ENCODE measurements around the gene MVB12A. TPM values are rescaled to one million over a fixed set of nuclear protein-coding genes. Genes with fewer than 3 reads are reported as not detected.

Gene MVB12A
- total RNA-seq (2014; rRNA removed; shearing (Covaris generic)) = 68.3 and 73.9 TPM in 2 replicates
- 49.6 and 55.3 TPM in 2 replicates for polyA plus RNA-seq (2016; fragmentation: Nextera tagmentation; extraction: Ambion mirVana)

- in situ Hi-C loops (cut with MboI) = no loop called here
- Histone ChIP-seq H3K9ac (peak within 1 kb of the TSS; percentile 79), H3F3A (ENCODE audit: insufficient read depth) (0 out of 2 replicates have a peak, but pooled peaks cover 8% of the 10 kb centered on the region), H2AFZ (peak within 1 kb of the TSS; percentile 96), H3K27me3 (replicated peaks; ENCODE audit: insufficient read depth) (no peaks in the 10 kb centered on the region; the same call in 1 of the 2 replicates), H3K4me3 (peak within 1 kb of the TSS; percentile 81), H3K79me2 (ENCODE audit: insufficient read depth) (no peaks in the 10 kb centered on the region), H3K9me2 (ENCODE audit: insufficient read depth) (no peaks in the 10 kb centered on the region), H3K36me3 (ENCODE audit: low read depth) (no peaks in the 10 kb centered on the region), H3K9me3 (ENCODE audit: low read depth) (no peaks in the 10 kb centered on the region), H4K20me1 (ENCODE audit: insufficient read depth) (no peaks in the 10 kb centered on the region), H3K4me2 (ENCODE audit: unreplicated experiment) (peak within 1 kb of the TSS; percentile 82), H3K27ac (peak within 1 kb of the TSS; percentile 85), H3K4me1 (ENCODE audit: insufficient read depth) (peaks cover 3% of the 10 kb centered on the region; the same call in 1 of the 2 replicates)
- WGBS, 2 experiments (ENCODE audit: low coverage in 1 of 2, low lambda C conversion rate in 2 of 2, missing lambda C conversion rate in 2 of 2) = 2 to 3% methylated on average over 67 to 69 of the region's 85 CpGs
- DNase-seq = peak; percentile 99
- no peak for TF ChIP-seq EZH2phosphoT487 (IDR thresholded peaks at IDR 0.05; ENCODE audit: insufficient read depth, low read depth)
- no peak for TF ChIP-seq EZH2 (IDR thresholded peaks at IDR 0.05; ENCODE audit: insufficient read depth, poor library complexity, severe bottlenecking)
Measured at GRCh38 chr19:17419621-17420474, at the start of gene MVB12A. TSS of gene MVB12A (plus strand) at chr19:17420047. CDS start at chr19:17420136, 89 bp downstream.

- H3F3A ChIP-seq (ENCODE audit: insufficient read depth) = no peaks in the 10 kb centered on the region
- no peak within 1 kb of the TSS for H3K27ac ChIP-seq
- no peak within 1 kb of the TSS for H3K4me3 ChIP-seq
- H3K4me2 ChIP-seq (ENCODE audit: unreplicated experiment) = no peak within 1 kb of the TSS
- H3K9ac ChIP-seq = no peak within 1 kb of the TSS
- no peaks in the 10 kb centered on the region for H3K9me3 ChIP-seq (ENCODE audit: low read depth)
- H4K20me1 ChIP-seq (ENCODE audit: insufficient read depth) = no peaks in the 10 kb centered on the region
- DNase-seq = no peak
- H2AFZ ChIP-seq = no peak within 1 kb of the TSS
- no peaks in the 10 kb centered on the region for H3K4me1 ChIP-seq (ENCODE audit: insufficient read depth)
- H3K9me2 ChIP-seq (ENCODE audit: insufficient read depth) = no peaks in the 10 kb centered on the region
- TF ChIP-seq EZH2phosphoT487 (IDR thresholded peaks at IDR 0.05; ENCODE audit: insufficient read depth, low read depth) = no peak
- no peak for TF ChIP-seq EZH2 (IDR thresholded peaks at IDR 0.05; ENCODE audit: insufficient read depth, poor library complexity, severe bottlenecking)
- H3K79me2 ChIP-seq (ENCODE audit: insufficient read depth) = no peaks in the 10 kb centered on the region
- no peaks in the 10 kb centered on the region for H3K36me3 ChIP-seq (ENCODE audit: low read depth)
- 0 out of 2 replicates have a peak, but pooled peaks cover 8% of the 10 kb centered on the region for H3K27me3 ChIP-seq (replicated peaks; ENCODE audit: insufficient read depth)
- in situ Hi-C loops (cut with MboI) = no loop called here
- 58 to 61% methylated on average over 32 to 39 of the region's 39 CpGs for WGBS, 2 experiments (ENCODE audit: low coverage in 1 of 2, low lambda C conversion rate in 2 of 2, missing lambda C conversion rate in 2 of 2)
Measured at GRCh38 chr19:17376935-17377600, 42.8 kb upstream of the MVB12A start, which contains the start of gene PLVAP. TSS of gene PLVAP (minus strand) at chr19:17377342. CDS start at chr19:17377288, 54 bp downstream.

- no peak overlapping the region for H3K4me3 ChIP-seq
- H3K79me2 ChIP-seq (ENCODE audit: insufficient read depth) = no peaks in the 10 kb centered on the region
- DNase-seq = no peak
- H3K9ac ChIP-seq = no peak overlapping the region
- H3K9me2 ChIP-seq (ENCODE audit: insufficient read depth) = no peaks in the 10 kb centered on the region
- in situ Hi-C loops (cut with MboI) = no loop called here
- no peaks in the 10 kb centered on the region for H4K20me1 ChIP-seq (ENCODE audit: insufficient read depth)
- 0 out of 2 replicates have a peak, but pooled peaks cover 8% of the 10 kb centered on the region for H3K27me3 ChIP-seq (replicated peaks; ENCODE audit: insufficient read depth)
- peaks cover 5% of the 10 kb centered on the region; the same call in 1 of the 2 replicates for H3K4me1 ChIP-seq (ENCODE audit: insufficient read depth)
- no peak overlapping the region for H3K4me2 ChIP-seq (ENCODE audit: unreplicated experiment)
- TF ChIP-seq EZH2phosphoT487 (IDR thresholded peaks at IDR 0.05; ENCODE audit: insufficient read depth, low read depth) (no peak), EZH2 (IDR thresholded peaks at IDR 0.05; ENCODE audit: insufficient read depth, poor library complexity, severe bottlenecking) (no peak)
- no peaks in the 10 kb centered on the region for H3F3A ChIP-seq (ENCODE audit: insufficient read depth)
- no peak overlapping the region for H2AFZ ChIP-seq
- no peak overlapping the region for H3K27ac ChIP-seq
- no peaks in the 10 kb centered on the region for H3K9me3 ChIP-seq (ENCODE audit: low read depth)
- H3K36me3 ChIP-seq (ENCODE audit: low read depth) = no peaks in the 10 kb centered on the region
- WGBS, 2 experiments (ENCODE audit: low coverage in 1 of 2, low lambda C conversion rate in 2 of 2, missing lambda C conversion rate in 2 of 2) = 66 to 72% methylated on average over 13 of the region's 13 CpGs
Measured at GRCh38 chr19:17378271-17378670, 41.6 kb upstream of the MVB12A start.

- Histone ChIP-seq H2AFZ (no peak overlapping the region), H3K4me3 (no peak overlapping the region), H3K4me2 (ENCODE audit: unreplicated experiment) (no peak overlapping the region), H3K36me3 (ENCODE audit: low read depth) (no peaks in the 10 kb centered on the region), H4K20me1 (ENCODE audit: insufficient read depth) (no peaks in the 10 kb centered on the region), H3K79me2 (ENCODE audit: insufficient read depth) (no peaks in the 10 kb centered on the region), H3K27me3 (replicated peaks; ENCODE audit: insufficient read depth) (0 out of 2 replicates have a peak, but pooled peaks cover 8% of the 10 kb centered on the region), H3K9me3 (ENCODE audit: low read depth) (no peaks in the 10 kb centered on the region), H3K9ac (no peak overlapping the region), H3K9me2 (ENCODE audit: insufficient read depth) (no peaks in the 10 kb centered on the region), H3F3A (ENCODE audit: insufficient read depth) (no peaks in the 10 kb centered on the region), H3K4me1 (ENCODE audit: insufficient read depth) (peaks cover 5% of the 10 kb centered on the region; the same call in 1 of the 2 replicates), H3K27ac (no peak overlapping the region)
- in situ Hi-C loops (cut with MboI) = no loop called here
- WGBS, 2 experiments (ENCODE audit: low coverage in 1 of 2, low lambda C conversion rate in 2 of 2, missing lambda C conversion rate in 2 of 2) = 49 to 59% methylated on average over 13 to 14 of the region's 14 CpGs
- no peak for DNase-seq
- no peak for TF ChIP-seq EZH2phosphoT487 (IDR thresholded peaks at IDR 0.05; ENCODE audit: insufficient read depth, low read depth)
- no peak for TF ChIP-seq EZH2 (IDR thresholded peaks at IDR 0.05; ENCODE audit: insufficient read depth, poor library complexity, severe bottlenecking)
Measured at GRCh38 chr19:17379221-17379631, 40.6 kb upstream of the MVB12A start.

Data from GM23248 (cell line).